HG02610 (cell line): ENCODE data around the gene FAM151A.

Source experiments
- ATAC-seq: cut with Tn5 transposase; IDR thresholded peaks from one replicate; pipeline ENCODE4 v1.9.1; 2021; ENCODE audit warnings: mild to moderate bottlenecking, moderate library complexity; ENCODE audit not compliant: unreplicated experiment

Gene FAM151A

DNA sequence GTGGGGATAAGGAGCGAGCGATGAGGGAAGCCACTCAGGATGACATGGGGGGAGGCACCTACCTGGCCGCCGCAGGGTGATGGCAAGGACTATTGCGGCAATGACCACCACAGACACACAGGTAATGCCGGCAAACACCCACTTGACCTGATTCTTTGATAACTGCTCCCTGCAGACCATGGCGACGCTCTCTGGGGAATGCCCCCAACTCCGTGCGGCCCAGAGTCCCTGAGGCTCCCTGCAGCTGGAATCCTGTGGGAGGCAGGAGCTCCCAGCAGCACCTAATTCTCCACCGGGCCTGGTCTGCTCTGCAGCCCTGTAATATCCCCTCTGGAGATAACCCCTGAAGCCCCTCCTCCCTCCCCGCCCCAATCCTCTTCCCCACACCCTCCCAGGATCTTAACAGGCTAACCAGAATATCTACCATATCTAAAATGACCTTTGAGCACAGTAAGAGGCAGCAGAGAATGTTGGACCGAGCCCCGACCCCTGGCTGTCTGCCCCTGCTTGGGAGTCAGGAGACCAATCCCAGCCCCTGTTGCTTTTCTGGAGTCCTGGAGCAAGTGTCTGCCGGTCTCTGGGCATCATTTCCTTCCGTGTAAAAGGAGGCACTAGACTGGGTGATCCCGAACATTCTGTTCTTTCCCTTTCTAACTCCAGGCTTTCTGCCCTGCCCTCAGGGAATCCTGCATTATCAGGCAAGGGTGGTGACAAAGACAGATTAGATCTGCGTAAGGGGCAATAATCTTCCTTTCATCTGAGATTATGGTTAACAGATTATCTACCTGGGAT is at the start of gene FAM151A:
TSS of gene FAM151A (minus strand) at position 310 of the 792 bp plus-strand sequence. CDS start at position 180, 130 bp downstream.
- no peak for ATAC-seq

GRCh38 chr1:54671985-54672608 is 48.8 kb upstream of the FAM151A start:
- no peak for ATAC-seq

GRCh38 chr1:54668567-54668966 is 45.2 kb upstream of the FAM151A start:
- ATAC-seq, result no peak

- ATAC-seq, result no peak
Observed at GRCh38 chr1:54667797-54668196, 44.5 kb upstream of the FAM151A start.

- no peak for ATAC-seq
Observed at GRCh38 chr1:54666333-54666732, 43.0 kb upstream of the FAM151A start.

DNA sequence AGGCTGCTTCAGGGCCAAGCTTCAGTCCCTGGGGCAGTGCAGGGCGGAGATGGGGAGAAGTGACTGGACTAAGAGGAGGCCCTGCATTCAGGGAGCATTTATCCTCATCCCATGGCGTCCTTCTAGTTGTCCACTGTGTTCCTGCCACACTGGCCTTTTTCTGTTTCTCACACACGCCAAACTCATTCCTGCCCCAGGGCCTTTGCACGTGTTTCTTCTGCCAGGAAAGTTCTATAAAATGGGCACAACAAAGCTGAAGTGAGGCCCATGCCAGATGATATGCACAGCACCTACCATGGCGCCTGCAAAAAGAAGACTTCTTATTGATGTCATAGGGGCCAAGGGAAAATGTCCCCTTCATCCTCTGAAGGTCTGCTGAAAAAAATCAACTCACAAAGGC is 42.5 kb upstream of the FAM151A start:
- ATAC-seq, result no peak

DNA sequence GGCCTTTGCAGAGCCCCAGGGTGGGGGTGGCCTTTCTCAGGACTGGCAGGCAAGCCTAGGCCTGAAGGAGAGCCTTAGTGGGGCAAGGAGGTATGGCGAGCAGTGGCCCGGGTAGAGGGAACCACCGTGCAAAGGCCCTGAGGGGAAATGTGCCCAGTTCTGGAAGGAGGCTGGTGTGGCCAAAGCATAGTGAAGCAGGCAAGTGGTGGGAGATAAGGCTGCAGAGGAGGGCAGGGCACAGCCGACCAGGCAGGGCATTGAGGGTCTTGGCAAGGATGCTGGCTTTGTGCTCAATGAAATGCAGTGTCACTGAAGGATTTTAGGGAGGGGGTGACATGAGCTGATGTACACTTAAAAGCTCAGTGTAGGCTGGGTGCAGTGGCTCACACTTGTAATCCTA is 41.0 kb upstream of the FAM151A start:
- no peak for ATAC-seq

DNA sequence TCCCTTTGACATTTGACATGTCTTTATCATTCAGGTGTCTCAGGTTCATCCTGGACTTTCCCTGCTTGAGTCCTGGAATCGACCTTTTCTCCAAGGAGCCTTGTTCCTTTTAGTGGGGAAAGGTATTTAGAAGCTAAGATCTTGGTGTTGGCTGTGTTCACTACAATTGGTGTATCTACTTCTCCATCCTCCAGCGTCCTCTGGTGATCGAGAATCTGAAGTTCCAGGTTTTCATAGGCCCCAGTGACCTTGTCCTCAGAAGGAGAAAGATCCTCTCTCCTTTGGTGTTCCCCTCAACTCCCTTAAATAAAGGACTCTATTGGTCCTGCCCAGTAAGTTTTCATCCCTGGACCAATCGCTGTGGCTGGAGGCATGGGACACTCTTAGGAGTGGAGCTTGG is 40.4 kb upstream of the FAM151A start:
- ATAC-seq, result no peak

- no peak for ATAC-seq
Observed at GRCh38 chr1:54658164-54658913, 35.0 kb upstream of the FAM151A start.

GRCh38 chr1:54653036-54653435 is 29.7 kb upstream of the FAM151A start:
- ATAC-seq, result no peak

DNA sequence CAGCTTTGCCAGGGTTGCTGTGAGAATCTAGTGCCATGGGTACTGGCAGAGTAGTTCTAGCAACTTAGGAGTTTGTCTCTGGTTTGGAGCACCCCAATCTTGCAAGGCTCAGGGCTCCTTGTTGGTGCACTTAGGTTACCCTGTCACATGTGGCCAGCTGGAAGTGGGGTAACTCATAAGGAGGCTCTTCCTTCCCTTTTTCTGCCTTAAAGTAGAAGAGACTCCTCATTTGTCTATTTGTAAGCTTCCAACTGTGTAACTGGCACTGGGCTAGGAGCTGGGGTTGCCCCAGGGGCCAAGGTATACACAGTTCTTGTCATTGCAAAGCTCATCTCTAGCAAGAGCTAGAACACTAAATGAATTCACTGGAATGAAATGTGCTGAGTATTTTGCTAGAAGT is 28.8 kb upstream of the FAM151A start:
- no peak for ATAC-seq

DNA sequence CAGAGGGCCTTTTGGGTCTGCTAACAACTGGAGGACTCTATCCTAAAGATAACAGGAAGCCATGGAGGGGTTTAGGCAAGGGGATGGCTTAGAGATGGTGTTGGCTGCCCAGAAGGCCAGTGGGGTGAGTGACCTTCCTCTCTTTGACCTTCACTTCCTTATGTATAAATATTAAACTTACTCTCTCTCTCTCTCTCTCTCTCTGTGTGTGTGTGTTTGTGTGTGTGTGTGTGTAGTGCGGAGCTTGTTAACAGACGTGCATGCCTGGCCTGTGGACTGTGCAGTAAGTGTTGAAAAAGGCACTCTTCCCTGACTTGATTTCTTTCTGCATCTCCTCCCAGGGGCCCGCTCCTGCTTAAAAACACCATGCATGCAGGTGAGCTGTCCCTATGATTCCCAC is 28.3 kb upstream of the FAM151A start:
- no peak for ATAC-seq

DNA sequence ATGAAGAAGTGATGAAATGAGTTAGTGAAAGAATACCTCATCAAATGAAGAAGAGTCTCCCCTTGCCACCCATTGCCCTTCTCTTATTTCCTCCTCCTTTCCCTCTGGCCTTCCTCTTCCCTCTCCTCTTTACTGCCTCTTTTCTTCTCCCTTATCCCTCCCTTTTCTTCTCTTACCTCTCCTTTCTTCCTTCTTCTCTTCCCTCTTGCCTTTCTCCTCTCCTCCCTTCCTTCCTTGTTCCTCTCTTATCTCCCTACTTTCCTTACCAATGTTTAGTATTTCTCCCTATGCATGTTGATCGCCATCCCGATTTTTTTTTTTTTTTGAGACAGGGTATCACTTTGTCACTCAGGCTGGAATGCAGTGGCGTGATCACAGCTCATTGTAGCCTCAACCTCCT is 27.1 kb upstream of the FAM151A start:
- no peak for ATAC-seq

- no peak for ATAC-seq
Observed at GRCh38 chr1:54649921-54650320, 26.6 kb upstream of the FAM151A start.

DNA sequence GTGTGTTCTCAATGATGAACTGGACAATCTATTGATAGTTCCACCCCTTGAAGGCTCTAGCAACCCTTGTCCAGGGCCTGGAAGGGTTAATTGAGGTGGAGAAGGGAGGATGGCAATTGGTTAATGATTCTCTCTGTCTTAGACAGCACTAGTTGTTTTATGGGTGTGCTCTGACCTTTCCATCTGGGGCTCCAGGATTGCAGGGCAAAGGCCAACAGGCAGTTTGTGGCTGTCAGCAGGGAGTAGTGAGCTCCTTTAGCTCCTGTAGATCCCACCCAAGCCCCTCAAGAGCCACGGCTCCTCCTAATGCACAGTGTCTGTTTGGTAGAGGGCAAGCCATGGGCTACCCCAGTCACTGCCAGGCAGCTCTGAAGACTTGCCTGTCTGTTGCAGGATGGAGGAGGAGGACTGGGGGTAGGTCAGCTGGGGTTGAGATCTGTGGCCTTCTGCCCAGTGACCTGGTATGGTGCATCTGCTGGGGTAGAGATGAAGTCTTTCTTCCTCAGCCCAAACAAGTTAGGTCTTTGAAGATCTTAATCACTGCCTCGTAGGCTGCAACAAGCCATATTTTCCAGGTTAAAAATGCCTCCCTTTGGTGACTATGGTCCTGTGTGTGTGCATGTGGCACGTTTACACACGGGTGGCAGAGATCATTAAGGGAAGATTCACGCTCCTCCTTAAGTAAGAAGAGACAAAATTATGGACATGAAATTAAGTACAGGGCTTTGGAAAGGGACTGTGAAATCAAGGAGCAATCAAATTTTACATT is 26.0 kb upstream of the FAM151A start:
- no peak for ATAC-seq

DNA sequence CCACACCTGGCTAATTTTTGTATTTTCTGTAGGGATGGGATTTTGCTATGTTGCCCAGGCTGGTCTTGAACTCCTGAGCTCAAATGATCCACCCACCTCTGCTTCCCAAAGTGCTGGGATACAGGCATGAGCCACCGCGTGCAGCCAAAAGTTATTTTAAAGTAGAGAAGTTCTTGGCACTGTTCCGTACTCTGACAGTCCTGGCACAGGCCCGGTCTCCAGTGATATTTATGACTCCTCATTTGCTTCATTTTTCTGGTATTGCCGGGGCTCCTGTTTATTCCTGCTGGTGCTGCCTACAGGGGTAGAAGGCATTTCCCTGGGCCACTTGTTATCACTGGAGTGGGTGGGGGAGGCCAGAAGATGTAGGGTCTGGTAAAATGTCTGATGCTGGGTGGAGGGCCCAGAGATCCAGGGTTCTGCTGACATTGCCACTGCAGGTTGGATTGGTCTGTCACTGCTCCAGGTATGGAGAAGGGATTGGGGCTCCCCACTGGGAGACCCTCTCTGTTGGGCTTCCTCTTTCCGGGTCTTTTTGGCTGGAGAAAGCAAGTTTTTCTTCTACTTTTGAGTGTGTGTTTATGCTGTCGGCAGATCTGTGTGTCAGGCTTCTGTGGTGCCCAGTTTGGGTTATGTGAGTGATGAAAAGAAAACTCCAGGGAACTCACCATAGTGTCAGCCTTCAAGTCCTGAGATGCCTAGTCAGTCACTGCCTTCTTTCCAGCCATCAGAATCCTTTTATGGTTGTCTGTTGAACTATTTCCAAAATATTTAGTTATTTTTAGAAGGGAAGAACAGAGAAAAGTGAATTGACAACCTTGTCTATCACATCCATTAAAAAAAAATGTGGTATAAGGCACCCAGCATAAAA is 22.7 kb upstream of the FAM151A start:
- ATAC-seq, result no peak

DNA sequence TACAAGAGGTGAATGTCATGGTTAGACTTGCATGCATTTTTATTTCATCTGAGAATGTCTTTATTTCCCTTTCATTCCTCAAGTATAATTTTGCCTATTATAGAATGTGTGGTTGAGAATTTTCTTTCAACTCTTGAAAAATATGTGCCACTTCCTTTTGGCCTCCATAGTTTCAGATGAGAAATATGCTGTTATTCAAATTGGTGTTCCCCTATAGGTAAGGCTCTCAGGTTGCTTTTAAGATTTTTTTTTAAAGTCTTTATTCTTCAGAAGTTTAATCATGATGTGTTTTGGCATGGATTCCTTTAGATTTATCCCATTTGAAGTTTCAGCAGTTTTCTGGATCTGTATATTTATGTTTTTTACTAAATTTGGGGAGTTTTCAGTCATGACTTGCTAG is 20.4 kb upstream of the FAM151A start:
- ATAC-seq, result no peak

- no peak for ATAC-seq
Observed at GRCh38 chr1:54640863-54641836, 17.8 kb upstream of the FAM151A start, which contains the start of gene MROH7. MROH7 (plus strand) TSS chr1:54641786; CDS start chr1:54652927, 11,141 bp downstream.

DNA sequence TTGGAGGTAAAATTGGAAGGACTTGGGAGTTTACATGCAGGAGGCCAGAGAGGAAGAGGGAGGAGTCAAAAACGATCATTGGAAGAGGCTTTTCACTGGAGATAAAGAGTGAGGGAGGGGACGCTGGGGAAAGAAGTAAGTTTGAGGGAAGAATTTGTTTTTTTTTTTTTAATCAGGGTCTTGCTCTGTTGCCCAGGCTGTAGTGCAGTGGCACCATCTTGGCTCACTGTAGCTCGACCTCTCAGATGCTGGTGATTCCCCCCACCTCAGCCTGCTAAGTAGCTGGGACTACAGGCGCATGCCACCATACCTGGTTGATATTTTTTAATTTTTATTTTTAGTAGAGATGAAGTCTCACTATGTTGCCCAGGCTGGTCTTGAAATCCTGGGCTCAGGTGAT is 17.0 kb upstream of the FAM151A start:
- no peak for ATAC-seq
